Putamen (tissue), 1 donor: Measurements from ENCODE around the gene ELAVL2.
"Not testable (repeated sequence)": the region's sequence is repeated elsewhere in the genome, so short reads cannot be mapped to it uniquely, and the experiment has no call there.

ENCODE experiments used
- DNase-seq: peaks from one replicate; pipeline ENCODE4 v3.0.0-alpha.2; 2016; ENCODE audit warnings: low spot score

The ELAVL2 gene

GRCh38 chr9:23769307-23769935 lies 56.6 kb downstream of the ELAVL2 start:
- no peak for DNase-seq

DNA sequence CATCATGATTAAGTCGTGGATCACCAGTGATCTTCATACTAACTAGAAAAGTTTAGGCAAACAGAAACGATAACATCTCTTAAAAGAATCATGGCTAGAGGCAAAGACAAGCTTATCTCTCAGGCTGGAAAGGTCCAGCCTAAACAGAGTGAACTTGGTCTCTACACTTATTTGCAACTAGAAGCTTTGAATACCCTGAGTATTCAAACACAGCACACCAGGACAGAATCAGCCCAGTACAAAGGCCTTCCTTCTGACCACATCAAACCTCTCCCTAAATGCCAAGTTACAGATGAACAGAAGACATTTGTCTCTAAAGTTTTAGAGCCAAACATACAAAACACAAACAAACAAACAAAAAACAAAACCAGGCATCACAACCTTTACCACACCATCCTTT lies 57.2 kb downstream of the ELAVL2 start:
- no peak for DNase-seq

GRCh38 chr9:23766613-23767012 lies 59.4 kb downstream of the ELAVL2 start:
- DNase-seq, result no peak

GRCh38 chr9:23765561-23765960 lies 60.5 kb downstream of the ELAVL2 start:
- DNase-seq, result no peak

GRCh38 chr9:23764219-23764618 lies 61.8 kb downstream of the ELAVL2 start:
- no peak for DNase-seq

DNA sequence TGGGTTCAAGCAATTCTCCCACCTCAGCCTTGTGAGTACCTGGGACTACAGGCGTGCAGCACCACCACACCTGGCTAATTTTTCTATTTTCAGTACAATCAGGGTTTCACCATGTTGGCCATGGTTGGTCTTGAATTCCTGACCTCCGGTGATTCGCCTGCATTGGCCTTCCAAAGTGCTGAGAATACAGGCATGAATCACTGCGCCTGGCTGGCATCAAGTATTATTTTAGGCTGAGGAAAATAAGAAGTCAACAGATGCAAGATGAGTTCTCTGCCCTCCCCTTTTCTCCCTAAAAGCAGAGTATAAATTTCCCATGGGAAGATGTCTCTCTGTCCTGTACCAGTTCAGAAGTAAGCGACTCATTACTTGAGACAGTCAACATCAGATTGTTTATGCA lies 71.5 kb downstream of the ELAVL2 start:
- DNase-seq, result no peak

GRCh38 chr9:23752859-23753258 lies 73.2 kb downstream of the ELAVL2 start:
- no peak for DNase-seq

DNA sequence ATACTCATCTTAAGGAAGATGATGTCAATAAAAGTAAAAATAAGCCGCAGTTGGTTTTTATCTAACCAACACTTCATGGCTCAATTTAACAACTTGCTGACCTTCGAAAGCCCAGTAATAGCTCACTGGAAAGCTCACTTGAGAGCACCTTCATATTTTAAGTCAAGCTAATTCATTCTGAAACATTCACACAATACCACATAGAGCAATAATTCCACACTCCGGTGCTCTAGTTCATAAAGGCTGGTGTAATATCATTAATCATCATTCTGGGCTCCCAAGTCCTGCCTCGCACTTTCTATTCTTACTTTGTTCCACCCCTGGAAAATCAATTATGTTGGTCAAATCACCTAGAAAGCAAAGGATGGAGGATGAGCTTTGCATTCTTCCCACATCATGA lies 74.4 kb downstream of the ELAVL2 start:
- no peak for DNase-seq

DNA sequence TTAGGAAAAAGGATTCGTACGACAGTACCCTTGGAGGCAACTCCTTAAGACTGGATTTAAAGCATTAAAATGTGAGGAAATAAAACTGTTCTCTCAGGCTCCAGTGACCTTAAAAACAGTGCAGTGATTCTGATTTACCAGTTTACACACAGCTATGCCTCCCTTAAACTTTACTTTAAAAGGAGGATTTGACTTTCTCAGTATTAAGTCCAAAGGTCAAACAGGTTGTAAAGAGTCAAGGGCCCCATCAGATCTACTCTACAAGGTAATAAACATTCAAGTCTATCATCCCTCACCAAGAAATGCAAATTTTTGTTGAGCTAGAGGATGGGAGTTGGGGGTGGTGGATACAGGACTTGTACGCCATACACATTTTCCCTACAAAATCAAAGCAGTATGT lies 75.2 kb downstream of the ELAVL2 start:
- DNase-seq, result no peak

- DNase-seq, result no peak
Measured at GRCh38 chr9:23747088-23748075, 78.7 kb downstream of the ELAVL2 start.

- no peak for DNase-seq
Measured at GRCh38 chr9:23746317-23746716, 79.7 kb downstream of the ELAVL2 start.

DNA sequence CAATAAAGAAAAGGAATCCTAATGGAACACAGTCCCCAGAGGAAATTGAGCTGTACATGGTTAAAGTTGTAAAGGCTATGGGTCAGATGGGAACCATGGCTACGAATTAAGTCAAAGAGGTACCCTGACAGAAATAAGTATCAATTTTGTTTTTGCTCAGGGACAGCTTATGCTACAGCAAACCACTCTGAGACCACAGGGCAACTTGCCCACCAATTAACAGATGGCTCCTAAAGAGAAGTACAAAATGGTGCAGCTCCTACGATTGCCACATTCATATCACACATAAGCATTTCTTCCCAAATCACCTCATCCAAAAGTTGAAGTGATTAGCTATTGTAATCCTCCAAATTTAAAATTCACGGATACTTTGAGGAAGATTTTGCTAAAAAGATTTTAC lies 83.0 kb downstream of the ELAVL2 start:
- no peak for DNase-seq

DNA sequence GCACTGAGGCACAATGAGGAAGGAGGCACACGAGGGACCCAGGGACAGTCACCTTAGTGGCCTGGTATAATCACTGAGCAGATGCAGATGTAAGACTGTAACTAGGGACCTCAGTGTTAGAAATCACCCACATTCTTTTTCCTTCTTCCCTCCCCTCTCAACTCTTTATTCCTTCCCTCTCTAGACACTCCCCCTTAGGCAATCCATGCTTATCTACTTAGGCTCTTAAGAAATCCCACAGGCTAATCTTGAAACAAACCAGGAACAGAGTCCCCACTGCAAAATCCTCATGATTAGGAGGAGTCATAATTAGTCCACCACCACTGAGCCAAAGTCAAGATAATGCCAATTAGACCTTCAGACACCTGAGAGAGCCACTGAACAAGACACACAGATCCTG lies 84.7 kb downstream of the ELAVL2 start:
- no peak for DNase-seq

GRCh38 chr9:23740531-23740930 lies 85.5 kb downstream of the ELAVL2 start:
- no peak for DNase-seq

- no peak for DNase-seq
Measured at GRCh38 chr9:23739753-23740152, 86.3 kb downstream of the ELAVL2 start.

GRCh38 chr9:23736293-23736692 lies 89.7 kb downstream of the ELAVL2 start:
- no peak for DNase-seq

DNA sequence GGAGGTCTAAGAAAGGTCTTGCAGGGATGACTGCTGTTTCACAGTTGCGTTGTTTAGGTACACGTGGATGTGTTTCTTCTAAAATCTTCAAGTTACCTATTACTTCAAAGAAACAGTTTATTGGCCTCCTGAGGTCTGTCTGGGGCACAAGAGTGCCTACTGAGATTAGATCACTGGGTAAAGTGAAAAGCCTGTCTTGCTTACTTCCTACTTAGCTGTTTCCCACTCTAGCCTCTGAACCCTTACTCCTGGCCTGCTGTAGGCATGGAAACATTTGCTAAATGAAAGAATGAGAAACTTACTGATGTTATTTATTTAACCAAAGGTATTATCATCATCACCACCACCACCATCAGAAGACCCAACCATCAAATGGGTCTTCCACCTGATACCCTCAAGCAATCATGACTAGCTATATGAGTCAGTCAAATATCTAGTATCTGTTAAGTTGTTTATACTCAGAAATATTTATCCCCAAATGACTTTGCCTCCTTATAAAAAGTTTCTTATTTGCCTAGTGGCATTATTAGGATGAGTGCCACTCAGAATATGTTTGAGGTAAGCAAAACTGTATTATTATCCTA lies 92.5 kb downstream of the ELAVL2 start:
- no peak for DNase-seq

DNA sequence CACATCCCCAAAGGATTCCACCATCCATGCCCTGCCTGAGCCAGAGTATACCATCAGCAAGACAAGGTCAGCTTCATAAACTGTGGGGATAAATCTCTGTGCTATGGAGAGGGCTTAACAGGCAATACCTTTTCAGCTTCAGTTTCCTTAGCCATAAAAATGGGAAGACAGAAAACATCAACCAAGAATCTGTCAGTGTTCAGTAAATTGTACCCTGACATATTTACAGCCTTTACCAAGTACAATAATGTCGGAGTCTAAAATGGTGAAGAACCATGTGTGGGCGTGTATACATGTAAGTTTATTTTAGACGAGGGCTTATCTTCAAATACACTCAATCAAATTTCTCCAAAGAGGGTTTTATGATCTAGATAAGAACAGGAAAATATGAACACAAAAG lies 94.7 kb downstream of the ELAVL2 start:
- no peak for DNase-seq

DNA sequence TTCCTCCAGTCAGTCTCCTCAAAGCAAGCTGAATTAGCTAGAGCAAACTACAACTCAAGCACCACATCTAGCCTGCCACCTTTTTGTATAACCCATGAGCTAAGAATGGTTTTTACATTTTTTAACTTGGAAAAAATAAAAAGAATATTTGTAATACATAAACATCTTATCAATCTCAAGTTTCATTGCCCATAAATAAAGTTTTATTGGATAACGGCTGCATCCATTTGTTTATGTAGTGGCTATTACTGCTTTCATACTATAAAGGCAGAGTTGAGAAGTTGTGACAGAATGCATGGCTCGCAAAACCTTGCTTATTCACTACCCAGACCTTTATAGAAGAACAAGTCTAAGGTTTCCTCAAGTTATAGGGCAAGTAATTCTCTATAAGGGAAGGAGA lies 95.7 kb downstream of the ELAVL2 start:
- no peak for DNase-seq

GRCh38 chr9:23728736-23729135 lies 97.3 kb downstream of the ELAVL2 start:
- DNase-seq, result no peak

DNA sequence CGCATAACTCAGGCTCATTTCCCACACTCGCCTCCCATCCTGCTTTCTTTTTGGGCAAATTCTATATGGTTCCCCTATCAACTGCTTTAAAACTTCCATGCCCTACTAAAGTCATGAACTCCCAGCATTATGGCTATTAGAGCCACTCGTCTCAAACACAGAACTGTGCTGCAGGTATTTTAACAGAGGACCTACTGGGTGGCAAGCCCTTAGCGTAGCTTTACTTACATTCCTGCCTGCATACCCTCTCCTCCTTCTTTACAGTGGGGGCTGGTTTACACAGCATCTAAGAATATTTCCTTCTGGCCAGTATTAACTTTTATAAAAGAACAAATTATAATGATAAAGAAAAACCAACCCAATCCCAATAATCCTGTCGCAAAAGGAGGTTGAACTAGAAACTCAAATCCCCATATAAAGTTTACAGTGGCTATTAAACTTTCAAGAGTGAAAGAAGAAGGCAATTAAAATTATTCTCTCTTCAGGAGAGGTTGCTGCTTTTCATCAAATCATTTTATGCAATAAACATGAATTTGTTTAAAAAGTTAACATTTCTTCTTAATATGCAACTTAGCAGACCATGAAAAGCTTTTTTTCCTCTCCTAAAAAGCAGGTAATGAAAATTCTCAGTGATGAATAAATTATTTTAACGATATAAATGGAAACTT lies 100.6 kb downstream of the ELAVL2 start:
- DNase-seq, result no peak

GRCh38 chr9:23723672-23724071 lies 102.4 kb downstream of the ELAVL2 start:
- no peak for DNase-seq

DNA sequence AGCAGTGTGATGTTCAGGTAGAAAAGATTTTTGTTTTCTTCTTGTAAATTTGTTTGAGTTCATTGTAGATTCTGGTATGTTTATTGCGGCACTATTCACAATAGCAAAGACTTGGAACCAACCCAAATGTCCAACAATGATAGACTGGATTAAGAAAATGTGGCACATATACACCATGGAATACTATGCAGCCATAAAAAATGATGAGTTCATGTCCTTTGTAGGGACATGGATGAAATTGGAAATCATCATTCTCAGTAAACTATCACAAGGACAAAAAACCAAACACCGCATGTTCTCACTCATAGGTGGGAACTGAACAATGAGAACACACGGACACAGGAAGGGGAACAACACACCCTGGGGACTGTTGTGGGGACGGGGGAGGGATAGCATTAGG lies 103.0 kb downstream of the ELAVL2 start:
- not testable (repeated sequence) for DNase-seq
